Caco-2 (cell line): ENCODE data around the gene PTTG1IP2. TPM values are rescaled to one million over a fixed set of nuclear protein-coding genes. Genes with fewer than 3 reads are reported as not detected.

Experiments used
- BruUV-seq: library from RNA; stranded (reverse); fragments of 400-500 nt; replicated peaks from 2 replicates; lab custom pipeline; 2021; lab: Mats Ljungman, UMichigan
- CTCF ChIA-PET: fragments of 300-600 bp; sonication (Branson Sonifier 250); formaldehyde crosslinking; loops from one replicate; lab custom pipeline; 2022; ENCODE audit warnings: antibody characterized with exemption; lab: Charles Lee
- POLR2A ChIA-PET: fragments of 300-600 bp; sonication (Branson Sonifier 250); formaldehyde crosslinking; loops from one replicate; lab custom pipeline; 2022; ENCODE audit warnings: antibody characterized with exemption; lab: Charles Lee
- DNase-seq, 2 experiments: peaks; one replicate each; pipeline versions ENCODE4 v3.0.0 to v3.0.0-alpha.2; 2020 to 2022
- H3K27me3 ChIP-seq: replicated peaks from 2 replicates; pipeline ENCODE4 v1.6.0; 2011; ENCODE audit warnings: low read length; ENCODE audit not compliant: control insufficient read depth, insufficient read depth
- H3K36me3 ChIP-seq: 2 replicates; pipeline ENCODE4 v1.5.1; 2011; ENCODE audit warnings: low read length; ENCODE audit not compliant: control insufficient read depth, insufficient read depth
- H3K4me1 ChIP-seq: fragments of 250-450 bp; sonication (Bioruptor Pico); 2 replicates; pipeline ENCODE4 v1.5.1; 2020; ENCODE audit warnings: mild to moderate bottlenecking
- H3K4me3 ChIP-seq: 2 replicates; pipeline ENCODE4 v1.5.1; 2011; ENCODE audit warnings: low read depth, mild to moderate bottlenecking, control low read depth, low read length
- H3K9me3 ChIP-seq: fragments of 250-450 bp; sonication (Bioruptor Pico); 2 replicates; pipeline ENCODE4 v1.5.1; 2020; ENCODE audit warnings: mild to moderate bottlenecking, moderate library complexity
- H3K27ac Mint-ChIP-seq: one replicate; pipeline ENCODE4 v1.8.0; 2022; ENCODE audit warnings: mixed read lengths; ENCODE audit not compliant: unreplicated experiment
- H3K27me3 Mint-ChIP-seq: one replicate; pipeline ENCODE4 v1.8.0; 2022; ENCODE audit warnings: mixed read lengths; ENCODE audit not compliant: insufficient read depth, unreplicated experiment
- H3K36me3 Mint-ChIP-seq: one replicate; pipeline ENCODE4 v1.8.0; 2022; ENCODE audit warnings: mild to moderate bottlenecking, mixed read lengths; ENCODE audit not compliant: insufficient read depth, unreplicated experiment
- H3K4me1 Mint-ChIP-seq: one replicate; pipeline ENCODE4 v1.8.0; 2022; ENCODE audit warnings: low read depth, mixed read lengths; ENCODE audit not compliant: unreplicated experiment
- H3K4me3 Mint-ChIP-seq: one replicate; pipeline ENCODE4 v1.8.0; 2022; ENCODE audit warnings: mild to moderate bottlenecking, moderate library complexity, mixed read lengths; ENCODE audit not compliant: unreplicated experiment
- H3K9me3 Mint-ChIP-seq: one replicate; pipeline ENCODE4 v1.8.0; 2022; ENCODE audit warnings: mixed read lengths; ENCODE audit not compliant: unreplicated experiment
- CTCF ChIP-seq, 2 experiments: fragments of 200-600 bp in 1 of 2; IDR thresholded peaks; 1 replicate in 1 of 2; 2 replicates in 1 of 2; pipeline versions ENCODE4 v1.5.1 to v1.8.0; 2011 to 2022; ENCODE audit warnings: antibody characterized with exemption in 1 of 2, control low read depth in 1 of 2, inconsistent platforms in 1 of 2, low read depth in 1 of 2, low read length in 1 of 2, mild to moderate bottlenecking in 1 of 2, moderate library complexity in 1 of 2; ENCODE audit not compliant: insufficient read depth in 1 of 2, severe bottlenecking in 1 of 2, unreplicated experiment in 1 of 2
- intact Hi-C: fragments of 100-400 bp; cut with micrococcal nuclease; formaldehyde crosslinking; loops from one replicate; pipeline ENCODE4 v1.10.0; 2022; ENCODE audit not compliant: unreplicated experiment
- total RNA-seq: library from RNA; stranded (reverse); gene quantifications from 2 replicates; pipeline ENCODE4 v1.2.3, GENCODE V29; 2022

The PTTG1IP2 gene
- total RNA-seq, 1 experiment from 2014 or later: not detected

- no peak for TF ChIP-seq CTCF (IDR thresholded peaks at IDR 0.05; ENCODE audit: insufficient read depth in 1 of 2, low read depth in 1 of 2, low read length in 1 of 2, severe bottlenecking in 1 of 2, unreplicated experiment in 1 of 2)
- Mint-ChIP-seq H3K4me1 (no peaks in the 10 kb centered on the region), H3K4me3 (no peak overlapping the region), H3K36me3 (no peaks in the 10 kb centered on the region), H3K9me3 (no peaks in the 10 kb centered on the region), H3K27me3 (peaks cover 12% of the 10 kb centered on the region), H3K27ac (no peak overlapping the region)
- POLR2A ChIA-PET: no interaction called here
- intact Hi-C loops: no loop called here
- H3K4me1 ChIP-seq: no peaks in the 10 kb centered on the region
- BruUV-seq: no TSS peak
- no peak overlapping the region for H3K4me3 ChIP-seq
- no peaks in the 10 kb centered on the region for H3K27me3 ChIP-seq
- DNase-seq: no peak
- H3K36me3 ChIP-seq: no peaks in the 10 kb centered on the region
- CTCF ChIA-PET: no interaction called here
- no peaks in the 10 kb centered on the region for H3K9me3 ChIP-seq
Measured at GRCh38 chr7:90492250-90492649, 22.8 kb downstream of the PTTG1IP2 start.

- intact Hi-C loops: no loop called here
- Mint-ChIP-seq H3K27me3 (peaks cover 9% of the 10 kb centered on the region), H3K36me3 (no peaks in the 10 kb centered on the region), H3K4me3 (no peak overlapping the region), H3K9me3 (no peaks in the 10 kb centered on the region), H3K4me1 (no peaks in the 10 kb centered on the region), H3K27ac (no peak overlapping the region)
- no TSS peak for BruUV-seq
- H3K4me3 ChIP-seq: no peak overlapping the region
- TF ChIP-seq CTCF (IDR thresholded peaks at IDR 0.05; ENCODE audit: insufficient read depth in 1 of 2, low read depth in 1 of 2, low read length in 1 of 2, severe bottlenecking in 1 of 2, unreplicated experiment in 1 of 2): no peak
- ChIA-PET POLR2A (no interaction called here), CTCF (no interaction called here)
- peak in 1 of 2 experiments; percentile 16 for DNase-seq
- no peaks in the 10 kb centered on the region for H3K36me3 ChIP-seq
- no peaks in the 10 kb centered on the region for H3K27me3 ChIP-seq
- no peaks in the 10 kb centered on the region for H3K4me1 ChIP-seq
- no peaks in the 10 kb centered on the region for H3K9me3 ChIP-seq
Measured at GRCh38 chr7:90495241-90495640, 25.8 kb downstream of the PTTG1IP2 start.

- CTCF ChIA-PET: no interaction called here
- Histone ChIP-seq H3K27me3 (no peaks in the 10 kb centered on the region), H3K36me3 (no peaks in the 10 kb centered on the region), H3K9me3 (no peaks in the 10 kb centered on the region), H3K4me3 (no peak overlapping the region), H3K4me1 (no peaks in the 10 kb centered on the region)
- no TSS peak for BruUV-seq
- Mint-ChIP-seq H3K4me3 (no peak overlapping the region), H3K4me1 (no peaks in the 10 kb centered on the region), H3K27me3 (no peaks in the 10 kb centered on the region), H3K36me3 (no peaks in the 10 kb centered on the region), H3K9me3 (no peaks in the 10 kb centered on the region), H3K27ac (no peak overlapping the region)
- POLR2A ChIA-PET: no interaction called here
- intact Hi-C loops: no loop called here
- no peak for DNase-seq
- no peak for TF ChIP-seq CTCF (IDR thresholded peaks at IDR 0.05; ENCODE audit: insufficient read depth in 1 of 2, low read depth in 1 of 2, low read length in 1 of 2, severe bottlenecking in 1 of 2, unreplicated experiment in 1 of 2)
Measured at GRCh38 chr7:90502539-90502938, 33.1 kb downstream of the PTTG1IP2 start.
